ENCODE measurements around the gene NTSR1.

- TF ChIP-seq CTCF (IDR thresholded peaks at IDR 0.05; ENCODE audit: insufficient read depth, low read length) = no peak
- no peak for TF ChIP-seq POLR2AphosphoS5 (IDR thresholded peaks at IDR 0.05; ENCODE audit: low read depth)
- TF ChIP-seq REST (IDR thresholded peaks at IDR 0.05; ENCODE audit: insufficient replicate concordance, low read depth) = no peak
- no peak for TF ChIP-seq GABPA (IDR thresholded peaks at IDR 0.05; ENCODE audit: low read depth)
Measured at GRCh38 chr20:62688083-62688482, 20.6 kb upstream of the NTSR1 start.
